Left ventricle myocardium inferior (tissue), 1 donor: ENCODE measurements around the gene EML6. TPM values are rescaled to one million over a fixed set of nuclear protein-coding genes. Genes with fewer than 3 reads are reported as not detected.
"Not testable (repeated sequence)": the region's sequence is repeated elsewhere in the genome, so short reads cannot be mapped to it uniquely, and the experiment has no call there.

ENCODE experiments used
- DNase-seq: peaks from one replicate; pipeline ENCODE4 v3.0.0-alpha.2; 2020
- H3K27ac ChIP-seq: fragments of 200-600 bp; replicated peaks from 2 replicates; pipeline ENCODE4 v1.8.0; 2021
- H3K27me3 ChIP-seq: fragments of 200-600 bp; 2 replicates; pipeline ENCODE4 v1.8.0; 2021; ENCODE audit warnings: low read depth
- H3K36me3 ChIP-seq: fragments of 200-600 bp; 2 replicates; pipeline ENCODE4 v1.8.0; 2021
- H3K4me1 ChIP-seq: fragments of 200-600 bp; 2 replicates; pipeline ENCODE4 v1.8.0; 2021
- H3K4me3 ChIP-seq: fragments of 200-600 bp; 2 replicates; pipeline ENCODE4 v1.8.0; 2021; ENCODE audit warnings: mild to moderate bottlenecking, moderate library complexity
- H3K9me3 ChIP-seq: fragments of 200-600 bp; replicated peaks from 2 replicates; pipeline ENCODE4 v1.8.0; 2021
- intact Hi-C: fragments of 100-400 bp; cut with micrococcal nuclease; formaldehyde crosslinking; loops from one replicate; pipeline ENCODE4 v1.11.0; 2022
- total RNA-seq: library from RNA; stranded (reverse); fragmentation: NEBNext Ultra II Directional; extraction: Animal tissue kit (Norgen Biotek cat#: 25700); gene quantifications from one replicate; pipeline ENCODE4 v1.2.1, GENCODE V29; 2021
- TF ChIP-seq, protein P1 (sequence below): fragments of 200-600 bp; IDR thresholded peaks from 2 replicates; pipeline ENCODE4 v1.8.0; 2021; ENCODE audit warnings: antibody characterized with exemption, mild to moderate bottlenecking, borderline replicate concordance
- donor health status: DM: no; HTN: yes; CAD: no; lungs with severe emphysema.

EML6 gene
- total RNA-seq, 1 donor from 2014 or later = 0.77 TPM

DNA sequence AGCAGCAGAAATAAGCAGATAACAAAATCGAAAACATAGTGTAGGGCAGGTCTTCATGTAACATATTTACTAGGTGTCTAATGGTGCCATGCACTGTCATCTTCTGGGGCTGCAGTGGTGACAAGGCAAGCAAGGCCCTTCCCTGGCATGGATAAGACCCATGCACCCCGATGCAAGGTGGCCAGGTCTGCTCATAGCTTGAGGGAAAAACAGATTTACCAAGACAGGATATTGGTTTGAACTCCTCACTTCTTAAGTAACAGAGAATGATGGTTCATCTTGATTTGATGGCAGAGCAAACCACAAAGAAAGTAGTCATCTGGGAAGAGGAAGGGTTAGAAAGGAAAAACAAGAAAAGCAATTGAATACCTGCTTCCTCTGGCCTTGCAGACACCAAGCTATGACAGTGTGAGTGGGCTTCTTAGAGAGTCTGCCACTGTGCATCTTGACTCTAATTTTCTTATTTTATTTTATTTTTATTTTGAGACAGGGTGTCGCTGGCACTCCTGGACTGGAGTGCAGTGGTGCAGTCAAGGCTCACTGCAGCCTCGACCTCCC, 35.8 kb upstream of the EML6 start:
- intact Hi-C loops = no loop called here
- Histone ChIP-seq H3K36me3 (no peaks in the 10 kb centered on the region), H3K4me3 (no peak overlapping the region), H3K27ac (no peak overlapping the region), H3K9me3 (no peaks in the 10 kb centered on the region), H3K4me1 (no peaks in the 10 kb centered on the region), H3K27me3 (no peaks in the 10 kb centered on the region)
- no peak for DNase-seq
- TF ChIP-seq, protein P1, sequence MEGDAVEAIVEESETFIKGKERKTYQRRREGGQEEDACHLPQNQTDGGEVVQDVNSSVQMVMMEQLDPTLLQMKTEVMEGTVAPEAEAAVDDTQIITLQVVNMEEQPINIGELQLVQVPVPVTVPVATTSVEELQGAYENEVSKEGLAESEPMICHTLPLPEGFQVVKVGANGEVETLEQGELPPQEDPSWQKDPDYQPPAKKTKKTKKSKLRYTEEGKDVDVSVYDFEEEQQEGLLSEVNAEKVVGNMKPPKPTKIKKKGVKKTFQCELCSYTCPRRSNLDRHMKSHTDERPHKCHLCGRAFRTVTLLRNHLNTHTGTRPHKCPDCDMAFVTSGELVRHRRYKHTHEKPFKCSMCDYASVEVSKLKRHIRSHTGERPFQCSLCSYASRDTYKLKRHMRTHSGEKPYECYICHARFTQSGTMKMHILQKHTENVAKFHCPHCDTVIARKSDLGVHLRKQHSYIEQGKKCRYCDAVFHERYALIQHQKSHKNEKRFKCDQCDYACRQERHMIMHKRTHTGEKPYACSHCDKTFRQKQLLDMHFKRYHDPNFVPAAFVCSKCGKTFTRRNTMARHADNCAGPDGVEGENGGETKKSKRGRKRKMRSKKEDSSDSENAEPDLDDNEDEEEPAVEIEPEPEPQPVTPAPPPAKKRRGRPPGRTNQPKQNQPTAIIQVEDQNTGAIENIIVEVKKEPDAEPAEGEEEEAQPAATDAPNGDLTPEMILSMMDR = no peak

DNA sequence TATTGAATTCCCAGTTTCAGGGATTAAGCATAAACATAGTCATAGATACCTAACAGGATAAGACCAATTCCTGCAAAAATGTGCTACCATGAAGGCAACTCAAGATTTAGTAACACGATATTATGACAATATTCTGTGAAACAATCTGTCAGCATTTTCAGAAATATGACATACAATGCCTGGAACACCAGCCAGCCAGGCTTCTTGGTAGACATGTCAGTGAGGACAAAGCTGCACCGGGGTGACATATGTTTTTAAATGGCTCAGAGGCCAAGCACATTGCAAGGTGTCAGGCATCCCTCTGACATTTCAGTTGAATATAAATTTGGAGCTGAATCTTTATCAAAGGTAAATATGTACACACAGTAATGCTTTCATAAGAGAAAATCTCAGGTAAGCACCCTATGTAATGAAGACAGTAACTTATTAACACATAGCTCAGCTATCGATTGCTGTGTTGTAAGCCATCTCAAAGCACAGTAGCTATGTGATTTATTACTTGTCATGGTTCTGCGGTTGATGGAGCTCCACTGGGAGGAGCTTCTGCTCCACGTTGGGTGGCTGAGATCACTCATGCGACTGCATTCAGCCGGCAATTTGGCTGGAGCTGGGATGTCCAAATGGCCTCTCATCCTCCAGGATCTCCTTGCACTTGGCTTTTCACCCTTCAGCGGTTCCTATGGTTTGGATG, 31.9 kb upstream of the EML6 start:
- TF ChIP-seq, protein P1 = no peak
- no peaks in the 10 kb centered on the region for H3K4me1 ChIP-seq
- DNase-seq = no peak
- no peak overlapping the region for H3K4me3 ChIP-seq
- no peaks in the 10 kb centered on the region for H3K27me3 ChIP-seq
- no peaks in the 10 kb centered on the region for H3K36me3 ChIP-seq
- H3K27ac ChIP-seq = no peak overlapping the region
- intact Hi-C loops = no loop called here
- no peaks in the 10 kb centered on the region for H3K9me3 ChIP-seq

DNA sequence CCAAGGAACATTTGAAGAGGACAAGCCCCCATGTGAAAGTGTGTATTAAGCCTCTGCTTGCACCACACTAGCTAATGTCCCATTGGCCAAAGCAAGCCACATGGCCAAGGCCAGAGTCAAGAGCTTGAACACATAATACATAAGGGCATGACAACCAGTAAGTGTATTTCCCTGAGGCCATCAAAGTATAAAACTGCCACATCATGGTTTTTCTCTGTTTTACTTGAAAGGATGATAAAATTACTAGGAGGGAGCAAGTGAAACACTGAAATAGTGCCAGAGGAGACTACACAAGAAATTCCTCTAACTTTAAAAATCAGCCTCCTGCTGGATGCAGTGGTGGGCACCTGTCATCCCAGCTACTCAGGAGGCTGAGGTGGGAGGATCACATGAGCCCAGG, 30.9 kb upstream of the EML6 start:
- TF ChIP-seq, protein P1 = no peak
- intact Hi-C loops = no loop called here
- Histone ChIP-seq H3K4me1 (no peaks in the 10 kb centered on the region), H3K4me3 (no peak overlapping the region), H3K9me3 (no peaks in the 10 kb centered on the region), H3K27ac (no peak overlapping the region), H3K27me3 (no peaks in the 10 kb centered on the region), H3K36me3 (no peaks in the 10 kb centered on the region)
- DNase-seq = no peak

DNA sequence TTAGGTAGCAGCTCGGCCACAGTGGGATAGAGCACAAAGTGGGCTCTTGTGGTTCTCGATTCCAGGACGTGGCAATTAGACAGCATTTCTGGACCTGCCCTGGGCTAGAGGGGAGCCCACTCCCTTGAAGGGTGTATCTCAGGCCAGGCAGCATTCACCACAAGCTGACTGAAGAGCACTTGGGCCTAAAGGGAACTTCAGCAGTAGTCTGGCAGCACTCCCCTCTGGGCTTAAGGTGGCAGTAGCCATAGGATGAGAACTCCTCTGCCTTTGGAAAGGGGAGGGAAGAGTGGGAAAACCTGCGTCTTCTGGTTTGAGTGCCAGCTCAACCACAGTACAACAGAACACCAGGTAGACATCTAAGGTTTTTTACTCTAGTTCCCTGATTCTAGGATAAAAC, 28.1 kb upstream of the EML6 start:
- Histone ChIP-seq H3K9me3 (no peaks in the 10 kb centered on the region), H3K27ac (no peak overlapping the region)

DNA sequence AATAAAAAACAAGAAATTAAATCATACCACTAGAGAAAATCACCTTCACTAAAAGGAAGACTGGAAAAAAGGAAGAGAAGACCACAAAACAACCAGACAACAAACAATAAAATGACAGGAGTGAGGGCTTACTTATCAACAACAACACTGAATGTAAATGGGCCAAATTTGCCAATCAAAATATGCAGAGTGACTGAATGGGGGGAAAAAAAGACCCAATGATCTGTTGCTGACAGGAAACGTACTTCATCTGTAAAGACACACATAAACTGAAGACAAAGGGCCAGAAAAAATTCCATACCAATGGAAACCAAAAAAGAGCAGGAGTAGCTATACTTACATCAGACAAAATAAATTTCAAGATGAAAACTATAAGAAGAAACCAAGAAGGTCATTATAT, 25.5 kb upstream of the EML6 start:
- no peak overlapping the region for H3K4me3 ChIP-seq
- H3K4me1 ChIP-seq = no peaks in the 10 kb centered on the region
- no peaks in the 10 kb centered on the region for H3K27me3 ChIP-seq
- H3K36me3 ChIP-seq = no peaks in the 10 kb centered on the region
- no peak for DNase-seq
- TF ChIP-seq, protein P1 = no peak
- no peak overlapping the region for H3K27ac ChIP-seq
- intact Hi-C loops = no loop called here
- peaks cover 7% of the 10 kb centered on the region for H3K9me3 ChIP-seq

More for the DNA sequence above, 28.1 kb upstream of the EML6 start:
- Histone ChIP-seq H3K27me3 (no peaks in the 10 kb centered on the region), H3K36me3 (no peaks in the 10 kb centered on the region), H3K4me3 (no peak overlapping the region), H3K4me1 (no peaks in the 10 kb centered on the region)
- intact Hi-C loops = no loop called here
- DNase-seq = no peak
- TF ChIP-seq, protein P1 = no peak

DNA sequence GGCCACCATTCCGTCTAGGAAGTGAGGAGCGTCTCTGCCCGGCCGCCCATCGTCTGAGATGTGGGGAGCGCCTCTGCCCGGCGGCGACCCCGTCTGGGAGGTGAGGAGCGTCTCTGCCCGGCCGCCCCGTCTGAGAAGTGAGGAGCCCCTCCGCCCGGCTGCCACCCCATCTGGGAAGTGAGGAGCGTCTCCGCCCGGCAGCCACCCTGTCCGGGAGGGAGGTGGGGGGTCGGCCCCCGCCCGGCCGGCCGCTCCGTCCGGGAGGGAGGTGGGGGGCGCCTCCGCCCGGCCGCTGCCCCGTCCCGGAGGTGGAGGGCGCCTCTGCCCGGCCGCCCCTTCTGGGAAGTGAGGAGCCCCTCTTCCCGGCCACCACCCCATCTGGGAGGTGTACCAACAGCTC, 24.5 kb upstream of the EML6 start:
- H3K27me3 ChIP-seq, H3K36me3 ChIP-seq, DNase-seq, H3K4me1 ChIP-seq, H3K27ac ChIP-seq, intact Hi-C loops, H3K4me3 ChIP-seq, H3K9me3 ChIP-seq: not testable (repeated sequence)
